KMS-11 (cell line): ENCODE results near the gene RASGRP1.

Experiments used
- H2AFZ ChIP-seq: fragments of 200-600 bp; sonication (generic); 2 replicates; pipeline ENCODE4 v1.6.1; 2016; ENCODE audit warnings: antibody characterized with exemption, mixed run types, low read depth
- H3K27ac ChIP-seq: fragments of 200-600 bp; sonication (generic); 2 replicates; pipeline ENCODE4 v1.6.1; 2016; ENCODE audit warnings: mild to moderate bottlenecking, mixed run types
- H3K27me3 ChIP-seq: fragments of 200-600 bp; sonication (generic); 2 replicates; pipeline ENCODE4 v1.6.1; 2017; ENCODE audit warnings: mild to moderate bottlenecking, low read depth, mixed run types, moderate library complexity; ENCODE audit not compliant: insufficient read depth
- H3K36me3 ChIP-seq: fragments of 200-600 bp; sonication (generic); 2 replicates; pipeline ENCODE4 v1.6.1; 2017; ENCODE audit warnings: mild to moderate bottlenecking, mixed run types; ENCODE audit not compliant: insufficient read depth
- H3K4me1 ChIP-seq: fragments of 200-600 bp; sonication (generic); 2 replicates; pipeline ENCODE4 v1.6.1; 2016; ENCODE audit warnings: mild to moderate bottlenecking, low read depth, mixed run types; ENCODE audit not compliant: poor library complexity, severe bottlenecking
- H3K4me2 ChIP-seq: fragments of 200-600 bp; sonication (generic); 2 replicates; pipeline ENCODE4 v1.7.0; 2016; ENCODE audit warnings: mild to moderate bottlenecking, mixed run types
- H3K4me3 ChIP-seq: fragments of 200-600 bp; sonication (generic); IDR thresholded peaks from 2 replicates; pipeline ENCODE4 v1.6.1; 2017; ENCODE audit warnings: low read depth, low read length, mixed read lengths; ENCODE audit not compliant: insufficient read depth
- H3K79me2 ChIP-seq: fragments of 200-600 bp; sonication (generic); 2 replicates; pipeline ENCODE4 v1.6.1; 2016; ENCODE audit warnings: low read depth, mixed run types; ENCODE audit not compliant: insufficient read depth
- H3K9ac ChIP-seq: fragments of 200-600 bp; sonication (generic); 2 replicates; pipeline ENCODE4 v1.6.1; 2016; ENCODE audit warnings: mild to moderate bottlenecking, mixed run types
- H4K20me1 ChIP-seq: fragments of 200-600 bp; sonication (generic); 2 replicates; pipeline ENCODE4 v1.6.1; 2016; ENCODE audit warnings: mild to moderate bottlenecking, mixed run types; ENCODE audit not compliant: insufficient read depth
- CTCF ChIP-seq: fragments of 200-600 bp; sonication (generic); conservative IDR thresholded peaks from 2 replicates; pipeline ENCODE4 v1.6.1; 2017; ENCODE audit warnings: low read depth, mild to moderate bottlenecking, antibody characterized with exemption, low read length, moderate library complexity, mixed read lengths

RASGRP1 gene

GRCh38 chr15:38576261-38576660 lies 11.6 kb upstream of the RASGRP1 start:
- H3K27me3 ChIP-seq = no peaks in the 10 kb centered on the region
- H3K27ac ChIP-seq = no peak overlapping the region
- no peaks in the 10 kb centered on the region for H3K79me2 ChIP-seq
- no peak overlapping the region for H2AFZ ChIP-seq
- no peaks in the 10 kb centered on the region for H4K20me1 ChIP-seq
- no peaks in the 10 kb centered on the region for H3K36me3 ChIP-seq
- no peak overlapping the region for H3K4me3 ChIP-seq
- H3K4me1 ChIP-seq = no peaks in the 10 kb centered on the region
- H3K4me2 ChIP-seq = no peak overlapping the region
- no peak for TF ChIP-seq CTCF
- no peak overlapping the region for H3K9ac ChIP-seq

- no peaks in the 10 kb centered on the region for H3K79me2 ChIP-seq
- H3K36me3 ChIP-seq = no peaks in the 10 kb centered on the region
- H3K27me3 ChIP-seq = no peaks in the 10 kb centered on the region
- no peak overlapping the region for H3K4me3 ChIP-seq
- H3K9ac ChIP-seq = no peak overlapping the region; the same call in 1 of the 2 replicates
- H2AFZ ChIP-seq = peak overlapping the region; percentile 89
- peak overlapping the region; percentile 48; the same call in 1 of the 2 replicates for H3K4me2 ChIP-seq
- H4K20me1 ChIP-seq = no peaks in the 10 kb centered on the region
- peaks cover 3% of the 10 kb centered on the region for H3K4me1 ChIP-seq
- TF ChIP-seq CTCF = no peak
- no peak overlapping the region for H3K27ac ChIP-seq
Measured at GRCh38 chr15:38565287-38565670, 665 bp upstream of the RASGRP1 start.

- H2AFZ ChIP-seq = peak overlapping the region; percentile 89
- H3K4me2 ChIP-seq = peak overlapping the region; percentile 53; the same call in 1 of the 2 replicates
- no peak overlapping the region for H3K4me3 ChIP-seq
- no peaks in the 10 kb centered on the region for H3K36me3 ChIP-seq
- no peaks in the 10 kb centered on the region for H3K27me3 ChIP-seq
- H4K20me1 ChIP-seq = no peaks in the 10 kb centered on the region
- TF ChIP-seq CTCF = peak; percentile 89
- peak overlapping the region; percentile 79 for H3K9ac ChIP-seq
- peaks cover 3% of the 10 kb centered on the region for H3K4me1 ChIP-seq
- peak overlapping the region; percentile 25; the same call in 1 of the 2 replicates for H3K27ac ChIP-seq
- no peaks in the 10 kb centered on the region for H3K79me2 ChIP-seq
Measured at GRCh38 chr15:38563723-38564519, 693 bp downstream of the RASGRP1 start.

- Histone ChIP-seq H3K27me3 (no peaks in the 10 kb centered on the region), H3K4me2 (no peak overlapping the region), H3K4me1 (peaks cover 3% of the 10 kb centered on the region), H3K9ac (no peak overlapping the region), H3K27ac (no peak overlapping the region), H3K4me3 (no peak overlapping the region), H2AFZ (no peak overlapping the region), H3K36me3 (no peaks in the 10 kb centered on the region), H4K20me1 (no peaks in the 10 kb centered on the region), H3K79me2 (no peaks in the 10 kb centered on the region)
- no peak for TF ChIP-seq CTCF
Measured at GRCh38 chr15:38562278-38562677, 2.3 kb downstream of the RASGRP1 start.
